GM23248 (cell line): ENCODE data around the gene PLK2. TPM values are rescaled to one million over a fixed set of nuclear protein-coding genes. Genes with fewer than 3 reads are reported as not detected.

Source experiments
- DNase-seq: peaks from one replicate; pipeline ENCODE4 v3.0.0-alpha.2; 2015
- H2AFZ ChIP-seq: fragments of 200-600 bp; sonication (generic); 2 replicates; pipeline ENCODE4 v1.6.1; 2016; ENCODE audit warnings: antibody characterized with exemption
- H3F3A ChIP-seq: fragments of 200-600 bp; sonication (generic); 2 replicates; pipeline ENCODE4 v1.6.1; 2016; ENCODE audit warnings: mild to moderate bottlenecking, antibody characterized with exemption, mixed run types; ENCODE audit not compliant: insufficient read depth
- H3K27ac ChIP-seq: fragments of 200-600 bp; sonication (generic); 2 replicates; pipeline ENCODE4 v1.5.1; 2016; ENCODE audit warnings: mild to moderate bottlenecking
- H3K27me3 ChIP-seq: fragments of 200-600 bp; sonication (generic); replicated peaks from 2 replicates; pipeline ENCODE4 v1.6.1; 2016; ENCODE audit warnings: mild to moderate bottlenecking; ENCODE audit not compliant: insufficient read depth
- H3K36me3 ChIP-seq: fragments of 200-600 bp; sonication (generic); 2 replicates; pipeline ENCODE4 v1.6.1; 2016; ENCODE audit warnings: low read depth, mild to moderate bottlenecking
- H3K4me1 ChIP-seq: fragments of 200-600 bp; sonication (generic); 2 replicates; pipeline ENCODE4 v1.6.1; 2016; ENCODE audit warnings: mild to moderate bottlenecking; ENCODE audit not compliant: insufficient read depth
- H3K4me2 ChIP-seq: fragments of 200-600 bp; sonication (generic); one replicate; pipeline ENCODE4 v1.6.1; 2016; ENCODE audit warnings: mild to moderate bottlenecking; ENCODE audit not compliant: unreplicated experiment
- H3K4me3 ChIP-seq: fragments of 200-600 bp; sonication (generic); 2 replicates; pipeline ENCODE4 v1.5.1; 2016; ENCODE audit warnings: mild to moderate bottlenecking
- H3K79me2 ChIP-seq: fragments of 200-600 bp; sonication (generic); 2 replicates; pipeline ENCODE4 v1.6.1; 2016; ENCODE audit warnings: mild to moderate bottlenecking; ENCODE audit not compliant: insufficient read depth
- H3K9ac ChIP-seq: fragments of 200-600 bp; sonication (generic); 2 replicates; pipeline ENCODE4 v1.6.1; 2016; ENCODE audit warnings: mild to moderate bottlenecking
- H3K9me2 ChIP-seq: fragments of 200-600 bp; sonication (generic); 2 replicates; pipeline ENCODE4 v1.6.1; 2016; ENCODE audit warnings: mixed run types, mild to moderate bottlenecking, moderate library complexity; ENCODE audit not compliant: insufficient read depth
- H3K9me3 ChIP-seq: fragments of 200-600 bp; sonication (generic); one replicate; pipeline ENCODE4 v1.6.1; 2017; ENCODE audit warnings: low read depth
- H4K20me1 ChIP-seq: fragments of 200-600 bp; sonication (generic); 2 replicates; pipeline ENCODE4 v1.6.0; 2016; ENCODE audit not compliant: insufficient read depth
- EZH2 ChIP-seq: fragments of 200-600 bp; sonication (generic); IDR thresholded peaks from 2 replicates; pipeline ENCODE4 v1.6.1; 2018; ENCODE audit warnings: antibody characterized with exemption, mild to moderate bottlenecking; ENCODE audit not compliant: insufficient read depth, poor library complexity, severe bottlenecking
- EZH2phosphoT487 ChIP-seq: fragments of 200-600 bp; sonication (generic); IDR thresholded peaks from 2 replicates; pipeline ENCODE4 v1.6.1; 2018; ENCODE audit warnings: antibody characterized with exemption, moderate library complexity, mild to moderate bottlenecking, low read depth; ENCODE audit not compliant: insufficient read depth
- WGBS, 2 experiments: methylation state at CpG; one replicate each; pipeline ENCODE4 v1.1.6; 2015 to 2017; ENCODE audit warnings: low lambda C conversion rate in 2 of 2, low coverage in 1 of 2; ENCODE audit errors: missing lambda C conversion rate in 2 of 2; 5-methylcytosine and 5-hydroxymethylcytosine counted together
- in situ Hi-C: fragments of 300-500 bp; cut with MboI; formaldehyde crosslinking; loops from 2 replicates; pipeline ENCODE4 v1.15.0; 2020
- polyA plus RNA-seq: library from polyadenylated mRNA; unstranded; fragments of >200 nt; fragmentation: Nextera tagmentation; extraction: Ambion mirVana; gene quantifications from 2 replicates; pipeline ENCODE4 v1.2.1, GENCODE V29; 2016
- total RNA-seq: library from RNA; depleted of rRNA; stranded (reverse); fragments of >200 nt; shearing (Covaris generic); gene quantifications from 2 replicates; pipeline ENCODE4 v1.2.3, GENCODE V29; 2014

Gene PLK2
- total and polyA plus RNA-seq, 2 experiments from 2014 or later = 43.8 to 92.3 TPM

GRCh38 chr5:58437661-58438060, 22.2 kb downstream of the PLK2 start:
- Histone ChIP-seq H2AFZ (no peak overlapping the region), H4K20me1 (no peaks in the 10 kb centered on the region), H3F3A (no peaks in the 10 kb centered on the region), H3K27ac (no peak overlapping the region), H3K79me2 (no peaks in the 10 kb centered on the region), H3K27me3 (no peaks in the 10 kb centered on the region), H3K9me3 (no peaks in the 10 kb centered on the region), H3K4me1 (no peaks in the 10 kb centered on the region), H3K9ac (no peak overlapping the region), H3K4me2 (no peak overlapping the region), H3K9me2 (no peaks in the 10 kb centered on the region), H3K36me3 (no peaks in the 10 kb centered on the region), H3K4me3 (no peak overlapping the region)
- TF ChIP-seq EZH2phosphoT487 (no peak), EZH2 (no peak)
- DNase-seq = no peak
- WGBS, 2 experiments = 94 to 97% methylated on average over 3 of the region's 3 CpGs
- in situ Hi-C loops = no loop called here

GRCh38 chr5:58431832-58432231, 28.1 kb downstream of the PLK2 start:
- Histone ChIP-seq H3K9me3 (no peaks in the 10 kb centered on the region), H3K27ac (no peak overlapping the region), H3K27me3 (no peaks in the 10 kb centered on the region), H3F3A (no peaks in the 10 kb centered on the region), H3K9me2 (no peaks in the 10 kb centered on the region), H3K36me3 (no peaks in the 10 kb centered on the region), H3K4me1 (no peaks in the 10 kb centered on the region), H3K4me2 (no peak overlapping the region), H3K4me3 (no peak overlapping the region), H3K79me2 (no peaks in the 10 kb centered on the region), H3K9ac (no peak overlapping the region), H4K20me1 (no peaks in the 10 kb centered on the region), H2AFZ (no peak overlapping the region)
- no peak for TF ChIP-seq EZH2phosphoT487
- no peak for TF ChIP-seq EZH2
- in situ Hi-C loops = no loop called here
- DNase-seq = no peak
- WGBS, 2 experiments = 75 to 78% methylated on average over 2 of the region's 2 CpGs

GRCh38 chr5:58412932-58413331, 47.0 kb downstream of the PLK2 start:
- Histone ChIP-seq H4K20me1 (no peaks in the 10 kb centered on the region), H3K9me2 (no peaks in the 10 kb centered on the region), H3K27ac (no peak overlapping the region), H3K27me3 (no peaks in the 10 kb centered on the region), H3K79me2 (no peaks in the 10 kb centered on the region), H3K4me3 (no peak overlapping the region), H3K9me3 (no peaks in the 10 kb centered on the region), H3K4me1 (peaks cover 16% of the 10 kb centered on the region), H2AFZ (no peak overlapping the region), H3F3A (peaks cover 3% of the 10 kb centered on the region), H3K36me3 (no peaks in the 10 kb centered on the region), H3K4me2 (no peak overlapping the region), H3K9ac (no peak overlapping the region)
- in situ Hi-C loops = no loop called here
- no peak for DNase-seq
- TF ChIP-seq EZH2 (no peak), EZH2phosphoT487 (no peak)
- WGBS, 2 experiments = 88 to 94% methylated on average over 1 of the region's 1 CpG

- Histone ChIP-seq H3K4me3 (no peak overlapping the region), H3K27me3 (no peaks in the 10 kb centered on the region), H3K9me2 (no peaks in the 10 kb centered on the region), H3K79me2 (no peaks in the 10 kb centered on the region), H3K9ac (no peak overlapping the region), H4K20me1 (no peaks in the 10 kb centered on the region), H2AFZ (no peak overlapping the region), H3K27ac (no peak overlapping the region), H3K4me2 (no peak overlapping the region), H3F3A (peaks cover 11% of the 10 kb centered on the region), H3K4me1 (peaks cover 25% of the 10 kb centered on the region), H3K36me3 (no peaks in the 10 kb centered on the region), H3K9me3 (no peaks in the 10 kb centered on the region)
- WGBS, 2 experiments = 39 to 46% methylated on average over 2 of the region's 2 CpGs
- no peak for DNase-seq
- in situ Hi-C loops = no loop called here
- TF ChIP-seq EZH2phosphoT487 = no peak
- TF ChIP-seq EZH2 = no peak
These were observed 47.8 kb downstream of the PLK2 start for GRCh38 chr5:58412081-58412480.

GRCh38 chr5:58411372-58411771, 48.5 kb downstream of the PLK2 start:
- peak; percentile 4 for DNase-seq
- no peaks in the 10 kb centered on the region for H3K9me2 ChIP-seq
- TF ChIP-seq EZH2 (no peak), EZH2phosphoT487 (no peak)
- H3K27me3 ChIP-seq = no peaks in the 10 kb centered on the region
- no peak overlapping the region for H3K4me3 ChIP-seq
- H3K79me2 ChIP-seq = no peaks in the 10 kb centered on the region
- no peak overlapping the region for H2AFZ ChIP-seq
- no peaks in the 10 kb centered on the region for H3K36me3 ChIP-seq
- H3K9ac ChIP-seq = no peak overlapping the region
- in situ Hi-C loops = no loop called here
- no peaks in the 10 kb centered on the region for H3K9me3 ChIP-seq
- WGBS, 2 experiments = 12 to 25% methylated on average over 1 of the region's 1 CpG
- H3K4me1 ChIP-seq = peaks cover 32% of the 10 kb centered on the region
- H3K27ac ChIP-seq = no peak overlapping the region
- H3F3A ChIP-seq = peaks cover 18% of the 10 kb centered on the region
- no peaks in the 10 kb centered on the region for H4K20me1 ChIP-seq
- H3K4me2 ChIP-seq = no peak overlapping the region
